GM12874 (cell line): ENCODE data around the gene PBX3.

Source experiments
- CTCF ChIP-seq: IDR thresholded peaks from 2 replicates; pipeline ENCODE4 v1.5.1; 2011; ENCODE audit warnings: low read depth, mild to moderate bottlenecking, control low read depth, low read length, moderate library complexity; ENCODE audit not compliant: insufficient read depth

PBX3 gene

GRCh38 chr9:125909459-125909858 lies 162.3 kb downstream of the PBX3 start:
- no peak for TF ChIP-seq CTCF

GRCh38 chr9:125910286-125910685 lies 163.1 kb downstream of the PBX3 start:
- TF ChIP-seq CTCF, result no peak

- TF ChIP-seq CTCF, result no peak
Measured at GRCh38 chr9:125911861-125912644, 164.9 kb downstream of the PBX3 start.

GRCh38 chr9:125912667-125913066 lies 165.5 kb downstream of the PBX3 start:
- no peak for TF ChIP-seq CTCF

- no peak for TF ChIP-seq CTCF
Measured at GRCh38 chr9:125913551-125913950, 166.4 kb downstream of the PBX3 start.

GRCh38 chr9:125914411-125914810 lies 167.2 kb downstream of the PBX3 start:
- no peak for TF ChIP-seq CTCF

- TF ChIP-seq CTCF, result no peak
Measured at GRCh38 chr9:125915606-125916005, 168.4 kb downstream of the PBX3 start.
